GM06990 (cell line): ENCODE measurements around the gene VWF.

Source experiments
- DNase-seq: peaks from one replicate; pipeline ENCODE4 v3.0.0-alpha.2; 2011; ENCODE audit not compliant: insufficient read length; ENCODE audit errors: extremely low read depth
- H3K27me3 ChIP-seq: replicated peaks from 2 replicates; pipeline ENCODE4 v1.6.0; 2011; ENCODE audit warnings: low read length; ENCODE audit not compliant: control insufficient read depth, insufficient read depth
- H3K36me3 ChIP-seq: 2 replicates; pipeline ENCODE4 v1.5.1; 2011; ENCODE audit warnings: low read length; ENCODE audit not compliant: control insufficient read depth, insufficient read depth
- H3K4me3 ChIP-seq: replicated peaks from 2 replicates; pipeline ENCODE4 v1.5.1; 2011; ENCODE audit warnings: low read depth, mild to moderate bottlenecking, control low read depth, low read length
- CTCF ChIP-seq: IDR thresholded peaks from 2 replicates; pipeline ENCODE4 v1.5.1; 2011; ENCODE audit warnings: low read length, control low read depth, mild to moderate bottlenecking, inconsistent platforms; ENCODE audit not compliant: insufficient read depth, poor library complexity, severe bottlenecking

VWF gene

GRCh38 chr12:6088921-6089747 is 35.3 kb downstream of the VWF start:
- no peaks in the 10 kb centered on the region for H3K36me3 ChIP-seq
- no peak overlapping the region for H3K4me3 ChIP-seq
- DNase-seq = no peak
- H3K27me3 ChIP-seq = no peaks in the 10 kb centered on the region; the same call in 1 of the 2 replicates
- no peak for TF ChIP-seq CTCF

GRCh38 chr12:6086316-6086715 is 38.2 kb downstream of the VWF start:
- no peaks in the 10 kb centered on the region; the same call in 1 of the 2 replicates for H3K27me3 ChIP-seq
- DNase-seq = no peak
- H3K36me3 ChIP-seq = no peaks in the 10 kb centered on the region
- TF ChIP-seq CTCF = no peak
- no peak overlapping the region for H3K4me3 ChIP-seq

- Histone ChIP-seq H3K4me3 (no peak overlapping the region), H3K27me3 (no peaks in the 10 kb centered on the region; the same call in none of the 2 replicates), H3K36me3 (no peaks in the 10 kb centered on the region)
- DNase-seq = no peak
- TF ChIP-seq CTCF = no peak
These were observed 38.6 kb downstream of the VWF start for GRCh38 chr12:6085841-6086240.

GRCh38 chr12:6084969-6085450 is 39.5 kb downstream of the VWF start:
- no peak for TF ChIP-seq CTCF
- Histone ChIP-seq H3K4me3 (no peak overlapping the region), H3K36me3 (no peaks in the 10 kb centered on the region), H3K27me3 (no peaks in the 10 kb centered on the region; the same call in none of the 2 replicates)
- no peak for DNase-seq

GRCh38 chr12:6084261-6084968 is 40.1 kb downstream of the VWF start:
- Histone ChIP-seq H3K36me3 (no peaks in the 10 kb centered on the region), H3K27me3 (no peaks in the 10 kb centered on the region; the same call in none of the 2 replicates), H3K4me3 (no peak overlapping the region)
- DNase-seq = no peak
- TF ChIP-seq CTCF = no peak
